Fibroblast of lung (primary cell): ENCODE data around the gene TBX20. TPM values are rescaled to one million over a fixed set of nuclear protein-coding genes. Genes with fewer than 3 reads are reported as not detected.

ENCODE experiments used
- DNase-seq, 2 donors: peaks; one replicate each; pipeline versions ENCODE4 v3.0.0 to v3.0.0-alpha.2; 2010; ENCODE audit warnings: low read depth in 2 of 2
- H2AFZ ChIP-seq: 2 replicates; pipeline ENCODE4 v1.5.1; 2012; ENCODE audit warnings: low read length, control low read depth, inconsistent platforms
- H3K27ac ChIP-seq: 2 replicates; pipeline ENCODE4 v1.5.1; 2011; ENCODE audit warnings: low read length, control low read depth; ENCODE audit not compliant: insufficient read depth
- H3K27me3 ChIP-seq: 2 replicates; pipeline ENCODE4 v1.5.1; 2011; ENCODE audit warnings: mild to moderate bottlenecking, low read length; ENCODE audit not compliant: control insufficient read depth, insufficient read depth
- H3K36me3 ChIP-seq: 2 replicates; pipeline ENCODE4 v1.5.1; 2011; ENCODE audit warnings: low read length; ENCODE audit not compliant: control insufficient read depth, insufficient read depth
- H3K4me1 ChIP-seq: 2 replicates; pipeline ENCODE4 v1.5.1; 2011; ENCODE audit warnings: low read length; ENCODE audit not compliant: control insufficient read depth, insufficient read depth; ENCODE audit errors: extremely low read depth
- H3K4me2 ChIP-seq: 2 replicates; pipeline ENCODE4 v1.5.1; 2011; ENCODE audit warnings: low read length, control low read depth; ENCODE audit not compliant: insufficient read depth; ENCODE audit errors: extremely low read depth
- H3K4me3 ChIP-seq, 4 experiments: fragments of 200-600 bp in 1 of 4; sonication (generic) in 1 of 4; replicated peaks in 1 of 4; 2 replicates each; pipeline ENCODE4 v1.5.1; 2011 to 2016; ENCODE audit warnings: low read length in 4 of 4, low read depth in 3 of 4, mild to moderate bottlenecking in 3 of 4, control low read depth in 2 of 4, inconsistent platforms in 1 of 4, mixed read lengths in 1 of 4; ENCODE audit not compliant: insufficient read depth in 1 of 4; ENCODE audit errors: control extremely low read depth in 1 of 4
- H3K79me2 ChIP-seq: 2 replicates; pipeline ENCODE4 v1.5.1; 2012; ENCODE audit warnings: mild to moderate bottlenecking, low read length, inconsistent platforms; ENCODE audit not compliant: control insufficient read depth, insufficient read depth
- H3K9ac ChIP-seq: 2 replicates; pipeline ENCODE4 v1.5.1; 2011; ENCODE audit warnings: mild to moderate bottlenecking, low read length, control low read depth; ENCODE audit not compliant: insufficient read depth
- H3K9me3 ChIP-seq: 2 replicates; pipeline ENCODE4 v1.5.1; 2012; ENCODE audit warnings: low read depth, low read length; ENCODE audit not compliant: control insufficient read depth, insufficient read depth
- H4K20me1 ChIP-seq: 2 replicates; pipeline ENCODE4 v1.5.1; 2011; ENCODE audit warnings: low read length; ENCODE audit not compliant: control insufficient read depth, insufficient read depth; ENCODE audit errors: extremely low read depth
- EZH2 ChIP-seq: IDR thresholded peaks from 2 replicates; pipeline ENCODE4 v1.5.1; 2012; ENCODE audit warnings: low read length, control low read depth, mild to moderate bottlenecking; ENCODE audit errors: missing control alignments
- polyA plus RNA-seq, 2 donors: library from polyadenylated mRNA; depleted of rRNA in 1 of 2; stranded (reverse) in 1 of 2; unstranded in 1 of 2; fragments of >200 nt; gene quantifications; 2 replicates each; pipeline ENCODE4 v1.2.1, GENCODE V29; 2011 to 2012; ENCODE audit warnings: missing spikeins in 1 of 2
- total RNA-seq: library from RNA; depleted of rRNA; stranded (reverse); fragments of >200 nt; gene quantifications from 2 replicates; pipeline ENCODE4 v1.2.1, GENCODE V29; 2014
- TF ChIP-seq, protein P1 (sequence below), 2 donors: IDR thresholded peaks in 1 of 2; conservative IDR thresholded peaks in 1 of 2; 1 replicate in 1 of 2; 2 replicates in 1 of 2; pipeline ENCODE4 v1.5.1; 2011 to 2012; ENCODE audit warnings: low read length in 2 of 2, control low read depth in 1 of 2, inconsistent platforms in 1 of 2, low read depth in 1 of 2, mild to moderate bottlenecking in 1 of 2

The TBX20 gene
- total and polyA plus RNA-seq, 2 donors (not counting 1 experiment from before 2014, with no cell fraction given): 0.05 TPM; not detected in 1

DNA sequence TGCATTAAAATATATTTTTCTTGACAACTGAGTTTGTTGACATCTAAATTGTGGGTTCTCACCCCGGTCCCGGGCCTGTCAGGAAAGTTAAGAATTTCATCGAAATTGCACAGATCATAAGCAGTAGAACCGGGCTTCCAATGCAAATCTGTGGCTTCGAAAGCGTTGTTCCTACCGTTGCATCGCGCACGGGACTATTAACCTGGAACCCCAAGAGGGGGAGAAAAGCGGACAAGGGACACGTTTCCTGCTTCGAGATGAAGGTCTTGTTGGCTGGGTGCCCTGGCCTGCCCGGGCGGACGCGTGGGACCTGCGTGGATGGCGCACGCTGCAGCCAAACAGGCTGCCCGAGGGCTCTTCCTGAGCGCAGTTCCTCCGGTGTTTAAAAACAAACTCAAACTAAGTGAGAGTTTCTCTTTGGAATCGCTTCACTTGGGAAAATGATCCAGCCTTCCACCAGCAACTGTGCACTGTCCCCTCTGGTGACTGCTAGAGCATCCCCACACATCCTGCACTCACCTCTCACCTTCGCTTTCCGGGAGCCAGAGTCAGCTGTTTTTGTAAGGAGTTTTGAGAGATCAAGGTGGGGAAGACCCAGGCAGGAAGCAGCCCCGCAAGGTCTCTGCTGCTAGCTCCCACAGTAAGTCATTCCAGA is 5.1 kb upstream of the TBX20 start:
- no peaks in the 10 kb centered on the region for H3K9me3 ChIP-seq
- no peak overlapping the region for H3K9ac ChIP-seq
- H4K20me1 ChIP-seq: no peaks in the 10 kb centered on the region
- H3K27me3 ChIP-seq: peaks cover 34% of the 10 kb centered on the region
- TF ChIP-seq, protein P1, sequence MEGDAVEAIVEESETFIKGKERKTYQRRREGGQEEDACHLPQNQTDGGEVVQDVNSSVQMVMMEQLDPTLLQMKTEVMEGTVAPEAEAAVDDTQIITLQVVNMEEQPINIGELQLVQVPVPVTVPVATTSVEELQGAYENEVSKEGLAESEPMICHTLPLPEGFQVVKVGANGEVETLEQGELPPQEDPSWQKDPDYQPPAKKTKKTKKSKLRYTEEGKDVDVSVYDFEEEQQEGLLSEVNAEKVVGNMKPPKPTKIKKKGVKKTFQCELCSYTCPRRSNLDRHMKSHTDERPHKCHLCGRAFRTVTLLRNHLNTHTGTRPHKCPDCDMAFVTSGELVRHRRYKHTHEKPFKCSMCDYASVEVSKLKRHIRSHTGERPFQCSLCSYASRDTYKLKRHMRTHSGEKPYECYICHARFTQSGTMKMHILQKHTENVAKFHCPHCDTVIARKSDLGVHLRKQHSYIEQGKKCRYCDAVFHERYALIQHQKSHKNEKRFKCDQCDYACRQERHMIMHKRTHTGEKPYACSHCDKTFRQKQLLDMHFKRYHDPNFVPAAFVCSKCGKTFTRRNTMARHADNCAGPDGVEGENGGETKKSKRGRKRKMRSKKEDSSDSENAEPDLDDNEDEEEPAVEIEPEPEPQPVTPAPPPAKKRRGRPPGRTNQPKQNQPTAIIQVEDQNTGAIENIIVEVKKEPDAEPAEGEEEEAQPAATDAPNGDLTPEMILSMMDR (conservative IDR thresholded peaks at IDR 0.05 in 1 of 2, IDR thresholded peaks at IDR 0.05 in 1 of 2; ENCODE audit: low read depth in 1 of 2, low read length in 2 of 2): no peak
- TF ChIP-seq EZH2: peak; percentile 36
- no peaks in the 10 kb centered on the region for H3K79me2 ChIP-seq
- H3K36me3 ChIP-seq: no peaks in the 10 kb centered on the region
- no peak overlapping the region for H3K27ac ChIP-seq
- H2AFZ ChIP-seq: no peak overlapping the region
- no peak for DNase-seq
- no peaks in the 10 kb centered on the region for H3K4me1 ChIP-seq
- no peak overlapping the region for H3K4me2 ChIP-seq
- no peak overlapping the region for H3K4me3 ChIP-seq

DNA sequence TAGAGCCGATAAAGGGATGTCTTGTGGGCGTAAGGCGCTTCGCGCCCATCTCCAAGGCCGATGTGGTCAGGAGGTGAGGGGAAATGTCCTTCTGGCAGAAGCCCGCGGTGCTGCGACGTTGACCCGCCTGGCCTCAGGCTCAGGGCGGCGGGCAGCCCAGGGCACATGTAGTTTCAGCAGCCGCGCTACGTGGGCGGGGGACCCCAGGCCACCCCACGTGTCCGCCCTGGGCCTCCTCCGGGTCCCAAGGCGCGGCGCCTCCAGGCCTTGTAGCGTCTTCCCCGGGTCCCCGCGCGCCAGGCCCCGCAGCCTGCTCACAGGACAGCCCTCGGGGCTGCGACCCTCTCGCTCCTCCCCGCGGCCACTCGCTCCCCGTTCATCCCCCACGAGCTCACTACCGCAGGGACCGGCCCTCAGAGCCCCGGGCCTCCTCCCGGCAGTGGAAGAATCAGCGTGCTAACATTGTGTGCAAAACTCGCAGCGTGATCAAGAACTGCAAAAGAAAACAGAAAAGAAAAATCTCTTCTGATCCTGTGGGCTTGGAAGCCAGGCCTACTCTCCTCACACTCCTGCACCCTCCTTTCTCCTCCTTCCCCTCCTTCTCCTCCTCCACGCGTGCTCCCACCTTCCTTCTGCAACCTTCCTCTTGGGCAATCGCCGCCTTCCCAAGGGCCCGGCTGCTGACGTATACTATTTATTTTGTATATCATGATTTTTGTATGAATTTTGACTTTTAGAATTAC is 4.4 kb upstream of the TBX20 start:
- Histone ChIP-seq H3K4me3 (no peak overlapping the region), H3K9ac (no peak overlapping the region), H3K36me3 (no peaks in the 10 kb centered on the region), H2AFZ (no peak overlapping the region), H3K79me2 (no peaks in the 10 kb centered on the region), H4K20me1 (no peaks in the 10 kb centered on the region), H3K4me1 (no peaks in the 10 kb centered on the region), H3K9me3 (no peaks in the 10 kb centered on the region), H3K27ac (no peak overlapping the region), H3K27me3 (peaks cover 41% of the 10 kb centered on the region), H3K4me2 (no peak overlapping the region)
- no peak for DNase-seq
- TF ChIP-seq, protein P1 (conservative IDR thresholded peaks at IDR 0.05 in 1 of 2, IDR thresholded peaks at IDR 0.05 in 1 of 2; ENCODE audit: low read depth in 1 of 2, low read length in 2 of 2): no peak
- TF ChIP-seq EZH2: no peak

DNA sequence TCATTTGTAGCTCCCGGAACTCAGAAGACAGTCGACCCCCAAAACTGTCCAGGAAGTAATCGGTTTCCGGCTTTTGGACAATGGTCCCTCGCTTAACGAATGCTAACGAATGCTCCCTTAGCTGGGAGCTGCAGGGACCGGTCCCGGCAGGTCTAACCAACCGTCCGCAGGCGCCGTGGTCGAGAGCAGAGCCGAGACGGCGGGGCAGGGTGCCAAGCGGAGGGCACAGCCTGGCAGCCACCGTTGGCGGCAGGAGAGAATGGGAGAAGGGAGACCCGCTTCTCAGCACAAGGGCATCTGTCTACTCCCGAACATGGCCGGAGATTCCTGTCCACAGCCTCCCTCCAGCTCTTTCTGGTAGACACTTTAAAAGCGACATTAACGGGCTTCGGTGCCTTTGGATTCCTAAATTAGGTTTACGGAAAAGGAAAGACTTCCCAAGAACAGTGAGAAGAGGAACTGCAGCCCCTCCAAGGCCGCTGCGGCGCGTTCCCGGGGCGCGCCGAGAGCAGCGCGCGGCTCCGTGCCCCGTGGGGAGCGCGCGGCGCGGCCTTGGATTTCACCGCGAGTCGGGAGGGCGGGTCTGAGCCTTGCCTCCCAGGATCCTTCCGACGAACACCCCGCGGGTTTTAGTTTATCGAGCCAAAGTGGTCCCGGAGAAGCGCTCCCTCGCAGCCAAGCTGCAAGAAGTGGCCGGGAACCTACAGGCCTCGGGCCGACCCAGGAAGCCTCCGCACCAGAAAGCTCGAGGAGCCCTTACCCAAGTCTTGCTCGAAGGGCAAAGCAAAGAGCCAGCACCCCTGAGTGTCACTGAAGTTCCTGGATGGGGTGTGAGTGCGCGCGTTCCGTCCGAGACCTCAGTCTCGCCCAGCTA is 3.6 kb upstream of the TBX20 start:
- Histone ChIP-seq H3K4me2 (no peak overlapping the region), H3K4me1 (no peaks in the 10 kb centered on the region), H3K4me3 (no peak overlapping the region), H3K27ac (no peak overlapping the region), H3K9ac (no peak overlapping the region), H2AFZ (no peak overlapping the region), H3K36me3 (no peaks in the 10 kb centered on the region), H3K9me3 (no peaks in the 10 kb centered on the region), H3K27me3 (peaks cover 43% of the 10 kb centered on the region), H3K79me2 (no peaks in the 10 kb centered on the region), H4K20me1 (no peaks in the 10 kb centered on the region)
- no peak for TF ChIP-seq EZH2
- TF ChIP-seq, protein P1 (conservative IDR thresholded peaks at IDR 0.05 in 1 of 2, IDR thresholded peaks at IDR 0.05 in 1 of 2; ENCODE audit: low read depth in 1 of 2, low read length in 2 of 2): no peak
- no peak for DNase-seq
